ENCODE measurements around the gene ARHGAP18. TPM values are rescaled to one million over a fixed set of nuclear protein-coding genes. Genes with fewer than 3 reads are reported as not detected.

The ARHGAP18 gene
- total RNA-seq, 1 donor from 2014 or later, result 24.5 TPM

DNA sequence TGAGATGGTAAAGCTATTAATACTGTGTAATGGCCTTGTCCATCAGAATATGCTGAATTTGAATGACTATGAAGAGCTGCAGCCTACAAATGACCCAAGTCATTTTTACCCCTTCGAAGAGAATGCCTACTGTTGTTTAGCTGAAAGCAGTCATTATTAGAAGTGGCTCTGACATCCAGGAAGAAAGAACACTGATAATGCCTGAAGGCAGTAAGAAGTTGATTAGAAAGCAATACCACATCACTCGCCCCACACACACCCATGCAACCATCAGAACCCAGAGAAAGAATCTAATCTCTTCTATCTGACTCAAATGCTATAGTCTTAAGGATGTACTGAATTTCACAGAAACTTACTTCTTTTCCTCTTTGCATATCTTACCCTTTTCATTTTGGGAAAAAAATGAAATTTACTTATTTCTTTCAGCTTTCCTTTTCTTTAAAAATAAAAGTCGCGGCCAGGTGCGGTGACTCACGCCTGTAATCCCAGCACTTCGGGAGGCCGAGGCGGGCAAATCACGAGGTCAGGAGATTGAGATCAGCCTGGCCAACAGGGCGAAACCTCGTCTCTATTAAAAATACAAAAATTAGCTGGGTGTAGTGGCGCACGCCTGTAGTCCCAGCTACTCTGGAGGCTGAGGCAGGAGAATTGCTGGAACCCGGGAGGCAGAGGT lies 61.0 kb downstream of the ARHGAP18 start:
- no peak for TF ChIP-seq CTCF (conservative IDR thresholded peaks at IDR 0.05; ENCODE audit: low read depth, low read length)
- DNase-seq (ENCODE audit: low read depth), result no peak
- no peak overlapping the region for H3K4me3 ChIP-seq (ENCODE audit: low read depth, low read length)

DNA sequence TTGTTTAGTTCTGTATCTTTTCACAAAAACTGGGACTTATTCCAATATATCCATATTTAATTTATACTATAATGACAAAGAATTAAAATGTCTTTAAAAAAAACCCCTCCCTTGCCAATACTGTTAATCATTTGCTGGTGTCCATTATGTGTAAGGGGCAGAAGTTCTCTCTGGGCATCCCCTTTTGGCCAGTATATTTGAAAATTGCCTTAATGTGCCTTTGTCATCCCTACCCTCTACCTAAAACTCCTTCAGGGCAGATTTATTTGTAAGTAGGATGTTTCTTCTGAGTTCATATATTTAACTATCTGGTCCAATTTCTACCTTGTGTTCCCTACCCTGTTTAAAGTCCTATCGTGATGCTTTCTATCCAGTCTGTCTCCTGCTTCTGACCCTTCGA lies 62.9 kb downstream of the ARHGAP18 start:
- DNase-seq (ENCODE audit: low read depth), result no peak
- no peak for TF ChIP-seq CTCF (conservative IDR thresholded peaks at IDR 0.05; ENCODE audit: low read depth, low read length)

DNA sequence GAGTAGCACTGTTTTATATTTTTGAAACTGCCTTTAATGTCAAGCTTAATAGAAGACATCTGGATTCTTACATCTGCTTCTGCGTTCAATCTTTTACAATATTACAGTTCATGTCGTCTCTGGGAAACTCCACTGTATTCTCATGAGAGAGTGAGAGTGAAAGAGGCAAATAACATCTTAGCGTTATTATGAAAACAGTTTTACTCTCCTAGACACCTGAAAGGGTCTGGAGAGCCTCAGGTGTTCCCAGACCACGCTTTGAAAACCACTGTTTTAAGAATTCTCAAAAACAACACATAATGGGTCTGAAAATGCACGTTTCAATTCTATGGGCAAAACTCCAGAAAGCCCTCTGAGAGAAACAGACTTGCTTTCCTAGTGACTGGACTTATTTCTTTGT lies 63.3 kb downstream of the ARHGAP18 start:
- H3K4me3 ChIP-seq (ENCODE audit: low read depth, low read length), result no peak overlapping the region
- DNase-seq (ENCODE audit: low read depth), result no peak
- no peak for TF ChIP-seq CTCF (conservative IDR thresholded peaks at IDR 0.05; ENCODE audit: low read depth, low read length)

More for the DNA sequence above, 62.9 kb downstream of the ARHGAP18 start:
- H3K4me3 ChIP-seq (ENCODE audit: low read depth, low read length), result no peak overlapping the region

DNA sequence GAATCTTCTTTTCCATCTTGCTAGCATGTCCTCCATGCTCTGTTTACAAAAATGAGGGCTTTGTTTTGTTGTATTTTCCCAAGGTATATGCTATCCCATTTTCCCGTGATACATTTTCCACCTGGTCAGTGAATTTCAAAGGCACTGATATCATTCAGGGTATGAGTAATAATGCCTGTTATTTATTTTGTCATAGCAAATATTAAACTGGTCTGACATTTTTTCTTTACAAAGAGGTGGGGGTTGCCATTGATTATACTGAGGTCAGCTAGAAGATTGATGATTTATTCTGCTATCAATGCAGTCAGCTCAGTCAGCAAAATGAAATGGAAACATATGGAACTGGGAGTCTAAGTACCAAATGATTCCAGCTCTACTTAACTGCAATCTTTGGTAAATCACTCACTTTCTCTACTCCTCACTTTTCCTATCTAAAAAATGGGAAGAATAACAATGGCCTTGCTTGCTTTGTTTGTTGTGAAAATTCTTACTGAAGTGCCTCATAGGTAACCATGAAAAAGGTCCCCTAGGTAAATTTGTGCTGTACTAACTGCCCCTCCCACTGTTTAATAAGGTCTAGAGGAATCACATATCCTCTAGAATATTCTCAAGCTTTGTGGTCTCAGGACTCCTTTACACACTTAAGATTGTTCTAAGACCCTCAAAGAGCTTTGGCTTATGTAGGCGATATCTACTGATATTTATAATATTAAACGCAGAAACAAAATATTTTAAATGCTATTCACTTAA lies 64.0 kb downstream of the ARHGAP18 start:
- TF ChIP-seq CTCF (conservative IDR thresholded peaks at IDR 0.05; ENCODE audit: low read depth, low read length), result no peak
- no peak for DNase-seq (ENCODE audit: low read depth)
- H3K4me3 ChIP-seq (ENCODE audit: low read depth, low read length), result no peak overlapping the region

- no peak for TF ChIP-seq CTCF (conservative IDR thresholded peaks at IDR 0.05; ENCODE audit: low read depth, low read length)
- DNase-seq (ENCODE audit: low read depth), result no peak
- H3K4me3 ChIP-seq (ENCODE audit: low read depth, low read length), result no peak overlapping the region
These were observed 64.7 kb downstream of the ARHGAP18 start for GRCh38 chr6:129645106-129645829.

- no peak for DNase-seq (ENCODE audit: low read depth)
- no peak for TF ChIP-seq CTCF (conservative IDR thresholded peaks at IDR 0.05; ENCODE audit: low read depth, low read length)
- H3K4me3 ChIP-seq (ENCODE audit: low read depth, low read length), result no peak overlapping the region
These were observed 65.4 kb downstream of the ARHGAP18 start for GRCh38 chr6:129644567-129645015.

All from epithelial cell of proximal tubule (primary cell).